ENCODE results near the gene ZDHHC8. TPM values are rescaled to one million over a fixed set of nuclear protein-coding genes. Genes with fewer than 3 reads are reported as not detected.

The ZDHHC8 gene
- total and polyA plus RNA-seq, 2 experiments from 2014 or later, result 30.3 to 53.4 TPM

DNA sequence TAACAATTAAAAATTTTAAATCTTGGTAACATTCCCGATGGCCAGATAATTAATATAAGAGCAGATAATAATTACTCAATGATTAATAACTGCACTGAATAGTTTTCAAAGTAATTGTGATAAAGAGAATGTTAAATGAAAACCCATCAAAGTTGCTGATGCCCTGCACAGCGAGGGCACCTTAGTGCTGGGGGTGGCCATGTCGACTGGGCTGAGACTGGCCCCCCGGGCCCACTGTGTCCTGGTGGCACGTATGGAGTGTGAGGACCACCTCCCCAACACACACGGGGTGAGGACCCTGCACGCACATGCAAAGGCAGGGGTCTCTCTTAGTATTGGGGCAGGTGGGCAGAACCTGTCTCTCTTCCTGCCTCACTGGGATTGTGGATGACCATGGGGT lies 34.3 kb downstream of the ZDHHC8 start:
- DNase-seq (ENCODE audit: low read depth in 1 of 2, low spot score in 1 of 2), result no peak
- no peaks in the 10 kb centered on the region for H3K4me1 ChIP-seq (ENCODE audit: low read depth)

DNA sequence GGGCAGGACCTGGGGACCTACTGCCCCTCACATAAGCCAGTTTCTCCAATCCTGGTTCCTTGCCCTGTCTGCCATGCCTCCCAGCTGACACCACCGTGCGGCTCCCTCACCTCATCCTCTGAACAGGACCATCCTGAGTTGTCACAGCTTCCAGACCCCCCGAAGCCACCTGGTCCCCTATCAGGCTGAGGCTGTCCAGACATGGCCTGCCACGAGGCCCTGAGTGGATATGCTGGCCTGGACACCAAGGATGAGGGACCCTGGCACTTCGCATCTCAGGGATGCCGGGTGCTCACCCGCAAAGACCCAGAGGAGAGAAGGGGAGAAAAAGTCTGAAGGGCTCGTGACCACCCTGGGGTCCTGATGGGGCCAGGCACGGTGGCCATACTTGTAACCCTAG lies 35.1 kb downstream of the ZDHHC8 start:
- H3K4me3 ChIP-seq, result no peak overlapping the region
- no peak for DNase-seq (ENCODE audit: low read depth in 1 of 2, low spot score in 1 of 2)
- no peaks in the 10 kb centered on the region for H3K36me3 ChIP-seq
- TF ChIP-seq, protein P1, sequence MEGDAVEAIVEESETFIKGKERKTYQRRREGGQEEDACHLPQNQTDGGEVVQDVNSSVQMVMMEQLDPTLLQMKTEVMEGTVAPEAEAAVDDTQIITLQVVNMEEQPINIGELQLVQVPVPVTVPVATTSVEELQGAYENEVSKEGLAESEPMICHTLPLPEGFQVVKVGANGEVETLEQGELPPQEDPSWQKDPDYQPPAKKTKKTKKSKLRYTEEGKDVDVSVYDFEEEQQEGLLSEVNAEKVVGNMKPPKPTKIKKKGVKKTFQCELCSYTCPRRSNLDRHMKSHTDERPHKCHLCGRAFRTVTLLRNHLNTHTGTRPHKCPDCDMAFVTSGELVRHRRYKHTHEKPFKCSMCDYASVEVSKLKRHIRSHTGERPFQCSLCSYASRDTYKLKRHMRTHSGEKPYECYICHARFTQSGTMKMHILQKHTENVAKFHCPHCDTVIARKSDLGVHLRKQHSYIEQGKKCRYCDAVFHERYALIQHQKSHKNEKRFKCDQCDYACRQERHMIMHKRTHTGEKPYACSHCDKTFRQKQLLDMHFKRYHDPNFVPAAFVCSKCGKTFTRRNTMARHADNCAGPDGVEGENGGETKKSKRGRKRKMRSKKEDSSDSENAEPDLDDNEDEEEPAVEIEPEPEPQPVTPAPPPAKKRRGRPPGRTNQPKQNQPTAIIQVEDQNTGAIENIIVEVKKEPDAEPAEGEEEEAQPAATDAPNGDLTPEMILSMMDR (IDR thresholded peaks at IDR 0.05; ENCODE audit: low read depth, low read length), result no peak
- H3K27ac ChIP-seq, result no peak overlapping the region
- no peaks in the 10 kb centered on the region for H3K4me1 ChIP-seq (ENCODE audit: low read depth)
- H3K9me3 ChIP-seq (ENCODE audit: low read depth), result no peaks in the 10 kb centered on the region
- no peaks in the 10 kb centered on the region for H3K27me3 ChIP-seq

More for the DNA sequence above, 34.3 kb downstream of the ZDHHC8 start:
- Histone ChIP-seq H3K4me3 (no peak overlapping the region), H3K27ac (no peak overlapping the region), H3K9me3 (ENCODE audit: low read depth) (no peaks in the 10 kb centered on the region), H3K36me3 (no peaks in the 10 kb centered on the region), H3K27me3 (no peaks in the 10 kb centered on the region)
- TF ChIP-seq, protein P1 (IDR thresholded peaks at IDR 0.05; ENCODE audit: low read depth, low read length), result no peak

DNA sequence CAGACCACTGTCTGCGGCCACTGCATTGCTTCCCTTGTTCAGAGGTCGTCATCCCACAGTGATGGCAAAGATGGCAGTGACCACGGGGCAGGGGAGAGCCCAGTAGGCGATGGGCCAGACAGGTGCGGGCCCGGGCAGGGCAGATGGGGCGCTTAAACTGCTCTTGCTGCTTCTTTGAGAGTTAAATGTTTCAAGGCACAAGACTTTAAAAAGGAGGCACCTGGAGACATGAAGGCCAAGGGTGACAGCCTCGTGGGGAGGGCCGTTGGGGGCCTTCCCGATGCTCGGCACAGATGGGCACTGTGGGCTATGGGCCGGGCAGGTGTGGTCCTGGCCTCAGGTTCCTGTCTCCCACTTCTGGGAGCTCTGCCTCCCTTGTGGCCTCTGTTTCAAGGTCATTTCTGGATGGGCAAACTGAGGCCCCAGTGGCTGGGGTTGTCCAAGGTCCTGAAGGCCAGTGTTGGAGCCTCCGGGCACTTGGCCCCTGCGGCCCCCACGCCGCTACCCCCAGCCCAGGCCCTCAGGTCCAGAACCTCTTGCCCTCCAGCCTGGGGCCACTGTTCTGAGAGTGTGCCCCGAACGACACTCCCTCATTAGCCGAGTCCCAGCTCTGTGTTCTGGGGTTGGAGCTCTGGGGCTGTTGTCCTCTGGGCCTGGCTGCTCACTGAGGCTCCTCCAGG lies 36.2 kb downstream of the ZDHHC8 start:
- Histone ChIP-seq H3K27me3 (no peaks in the 10 kb centered on the region), H3K9me3 (ENCODE audit: low read depth) (no peaks in the 10 kb centered on the region), H3K4me3 (no peak overlapping the region), H3K36me3 (no peaks in the 10 kb centered on the region), H3K27ac (no peak overlapping the region), H3K4me1 (ENCODE audit: low read depth) (no peaks in the 10 kb centered on the region)
- TF ChIP-seq, protein P1 (IDR thresholded peaks at IDR 0.05; ENCODE audit: low read depth, low read length), result no peak
- no peak for DNase-seq (ENCODE audit: low read depth in 1 of 2, low spot score in 1 of 2)

DNA sequence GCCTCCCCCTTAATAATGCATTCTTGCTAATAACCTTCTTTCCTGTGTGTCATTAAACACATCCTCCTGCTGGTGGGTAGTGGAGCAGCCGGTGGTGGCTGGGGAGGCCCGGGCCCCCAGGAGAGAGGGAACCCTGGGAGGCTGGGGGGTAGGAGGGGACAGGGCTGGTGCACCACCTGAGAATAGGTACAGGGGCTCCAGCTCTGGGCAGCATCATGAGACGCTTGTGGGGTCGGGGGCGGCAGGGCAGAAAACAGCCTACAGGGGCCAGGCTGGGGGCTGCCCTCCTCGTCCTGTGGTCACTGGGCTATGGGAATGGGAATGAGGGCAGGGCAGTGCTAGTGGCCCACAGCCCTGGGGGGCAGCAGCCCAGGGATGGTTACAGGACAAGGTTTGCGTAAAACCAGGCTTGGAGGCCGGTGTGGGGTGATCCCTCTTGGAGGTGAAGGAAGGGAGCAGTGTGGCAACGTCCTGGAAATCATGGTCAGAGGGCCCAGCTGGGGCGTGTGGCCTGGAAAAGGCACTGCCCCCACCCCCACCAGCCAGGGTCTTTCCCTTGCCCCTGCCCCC lies 37.7 kb downstream of the ZDHHC8 start:
- H3K4me3 ChIP-seq, result no peak overlapping the region
- TF ChIP-seq, protein P1 (IDR thresholded peaks at IDR 0.05; ENCODE audit: low read depth, low read length), result no peak

DNA sequence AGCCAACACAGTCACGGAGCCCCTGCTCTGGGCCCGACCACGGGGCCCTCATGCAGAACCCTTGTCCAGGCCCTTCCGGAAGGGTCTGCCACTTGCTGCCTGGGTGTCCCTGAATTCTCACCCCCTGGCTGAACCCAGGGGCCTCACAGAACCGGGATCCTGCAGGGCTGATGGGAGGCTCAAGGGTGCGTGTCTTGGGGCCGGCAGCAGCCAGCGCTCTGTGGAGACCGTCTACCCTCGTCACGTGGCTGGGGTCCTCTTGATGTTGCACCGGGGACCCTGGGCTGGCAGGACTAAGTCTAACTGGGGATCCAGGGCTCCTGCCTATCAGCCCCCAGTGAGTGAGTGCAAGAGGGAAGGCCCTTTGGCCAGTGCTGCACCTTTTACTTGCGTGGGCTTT lies 38.6 kb downstream of the ZDHHC8 start:
- no peak for DNase-seq (ENCODE audit: low read depth in 1 of 2, low spot score in 1 of 2)
- Histone ChIP-seq H3K4me1 (ENCODE audit: low read depth) (no peaks in the 10 kb centered on the region), H3K27me3 (no peaks in the 10 kb centered on the region), H3K27ac (no peak overlapping the region), H3K9me3 (ENCODE audit: low read depth) (no peaks in the 10 kb centered on the region), H3K36me3 (no peaks in the 10 kb centered on the region), H3K4me3 (no peak overlapping the region)
- TF ChIP-seq, protein P1 (IDR thresholded peaks at IDR 0.05; ENCODE audit: low read depth, low read length), result no peak

More for the DNA sequence above, 37.7 kb downstream of the ZDHHC8 start:
- no peak for DNase-seq (ENCODE audit: low read depth in 1 of 2, low spot score in 1 of 2)
- Histone ChIP-seq H3K4me1 (ENCODE audit: low read depth) (no peaks in the 10 kb centered on the region), H3K27ac (no peak overlapping the region), H3K27me3 (no peaks in the 10 kb centered on the region), H3K9me3 (ENCODE audit: low read depth) (no peaks in the 10 kb centered on the region), H3K36me3 (no peaks in the 10 kb centered on the region)
